H1 (cell line): Measurements from ENCODE around the gene VWF.

Experiments used
- ATF2 ChIP-seq: IDR thresholded peaks from 2 replicates; pipeline ENCODE4 v1.6.1; 2012; ENCODE audit warnings: low read length, inconsistent platforms
- CTCF ChIP-seq, 3 experiments: IDR thresholded peaks; 1 replicate in 2 of 3; 2 replicates in 1 of 3; pipeline versions ENCODE4 v1.5.1 to v1.6.1; 2011; ENCODE audit warnings: low read length in 3 of 3, mild to moderate bottlenecking in 3 of 3, inconsistent platforms in 2 of 3, low read depth in 1 of 3, moderate library complexity in 1 of 3; ENCODE audit not compliant: insufficient read depth in 1 of 3; ENCODE audit errors: control extremely low read depth in 1 of 3

- TF ChIP-seq CTCF (IDR thresholded peaks at IDR 0.05; ENCODE audit: control extremely low read depth in 1 of 3, insufficient read depth in 1 of 3, low read depth in 1 of 3, low read length in 3 of 3) (no peak), ATF2 (no peak)
Measured at GRCh38 chr12:6049587-6049986, 74.9 kb downstream of the VWF start.
